DND-41 (cell line): ENCODE measurements around the gene MTA3.

ENCODE experiments used
- ATAC-seq: fragments of 200-7000 bp; cut with Tn5 transposase; 3 replicates; pipeline ENCODE4 v1.9.1; 2021; ENCODE audit warnings: low read depth; ENCODE audit not compliant: insufficient read depth
- DNase-seq: peaks from one replicate; pipeline ENCODE4 v3.0.0-alpha.2; 2020
- H2AFZ ChIP-seq: 2 replicates; pipeline ENCODE4 v1.6.0; 2012; ENCODE audit warnings: low read depth, low read length
- H3K27ac ChIP-seq: 2 replicates; pipeline ENCODE4 v1.5.1; 2012; ENCODE audit warnings: low read length, inconsistent platforms
- H3K27me3 ChIP-seq: fragments of 200-600 bp; sonication (generic); 2 replicates; pipeline ENCODE4 v1.6.0; 2012; ENCODE audit warnings: low read length, mild to moderate bottlenecking, inconsistent platforms; ENCODE audit not compliant: insufficient read depth, poor library complexity
- H3K36me3 ChIP-seq: 2 replicates; pipeline ENCODE4 v1.5.1; 2012; ENCODE audit warnings: low read length, inconsistent platforms; ENCODE audit not compliant: insufficient read depth
- H3K4me1 ChIP-seq: 2 replicates; pipeline ENCODE4 v1.5.1; 2012; ENCODE audit warnings: mild to moderate bottlenecking, low read length; ENCODE audit not compliant: insufficient read depth
- H3K4me2 ChIP-seq: 2 replicates; pipeline ENCODE4 v1.6.0; 2012; ENCODE audit warnings: mild to moderate bottlenecking, moderate library complexity, low read length, inconsistent platforms; ENCODE audit not compliant: insufficient read depth
- H3K4me3 ChIP-seq, 2 experiments: fragments of 200-600 bp in 1 of 2; shearing (Covaris generic) in 1 of 2; 2 replicates each; pipeline ENCODE4 v1.5.1; 2012 to 2016; ENCODE audit warnings: inconsistent platforms in 2 of 2, low read length in 2 of 2, mild to moderate bottlenecking in 2 of 2, low read depth in 1 of 2, moderate library complexity in 1 of 2
- H3K79me2 ChIP-seq: 2 replicates; pipeline ENCODE4 v1.6.0; 2012; ENCODE audit warnings: low read length, inconsistent platforms; ENCODE audit not compliant: insufficient read depth
- H3K9ac ChIP-seq: 2 replicates; pipeline ENCODE4 v1.6.0; 2012; ENCODE audit warnings: low read depth, mild to moderate bottlenecking, inconsistent platforms, low read length, moderate library complexity
- H3K9me3 ChIP-seq: 2 replicates; pipeline ENCODE4 v1.5.1; 2012; ENCODE audit warnings: low read length, moderate library complexity, mild to moderate bottlenecking, inconsistent platforms; ENCODE audit not compliant: insufficient read depth, severe bottlenecking
- H4K20me1 ChIP-seq: 2 replicates; pipeline ENCODE4 v1.6.0; 2012; ENCODE audit warnings: low read length; ENCODE audit not compliant: insufficient read depth
- CTCF ChIP-seq: IDR thresholded peaks from 2 replicates; pipeline ENCODE4 v1.5.1; 2012; ENCODE audit warnings: borderline replicate concordance, low read length, moderate library complexity, mild to moderate bottlenecking; ENCODE audit not compliant: poor library complexity, severe bottlenecking; ENCODE audit errors: extremely low read depth
- EZH2 ChIP-seq: IDR thresholded peaks from 3 replicates; pipeline ENCODE4 v1.6.1; 2012; ENCODE audit warnings: borderline replicate concordance, low read depth, mild to moderate bottlenecking, moderate library complexity, low read length, inconsistent platforms; ENCODE audit not compliant: severe bottlenecking

MTA3 gene

GRCh38 chr2:42762155-42762554 is 193.7 kb downstream of the MTA3 start:
- no peak overlapping the region for H3K9ac ChIP-seq
- no peaks in the 10 kb centered on the region for H3K4me1 ChIP-seq
- H4K20me1 ChIP-seq = no peaks in the 10 kb centered on the region
- DNase-seq (no peak), ATAC-seq (no peak)
- no peaks in the 10 kb centered on the region for H3K9me3 ChIP-seq
- no peaks in the 10 kb centered on the region for H3K27me3 ChIP-seq
- TF ChIP-seq CTCF (no peak), EZH2 (no peak)
- no peaks in the 10 kb centered on the region for H3K79me2 ChIP-seq
- H3K4me2 ChIP-seq = no peak overlapping the region
- no peaks in the 10 kb centered on the region for H3K36me3 ChIP-seq
- H2AFZ ChIP-seq = no peak overlapping the region
- H3K4me3 ChIP-seq = no peak overlapping the region
- H3K27ac ChIP-seq = no peak overlapping the region

- no peaks in the 10 kb centered on the region for H3K36me3 ChIP-seq
- no peaks in the 10 kb centered on the region for H3K27me3 ChIP-seq
- no peaks in the 10 kb centered on the region for H3K79me2 ChIP-seq
- H3K9me3 ChIP-seq = no peaks in the 10 kb centered on the region
- TF ChIP-seq CTCF = no peak
- TF ChIP-seq EZH2 = no peak
- no peaks in the 10 kb centered on the region for H3K4me1 ChIP-seq
- H3K9ac ChIP-seq = no peak overlapping the region
- no peak overlapping the region for H3K4me2 ChIP-seq
- DNase-seq (no peak), ATAC-seq (no peak)
- no peaks in the 10 kb centered on the region for H4K20me1 ChIP-seq
- no peak overlapping the region for H3K27ac ChIP-seq
- H2AFZ ChIP-seq = no peak overlapping the region
- H3K4me3 ChIP-seq = no peak overlapping the region
Observed at GRCh38 chr2:42762823-42763804, 194.7 kb downstream of the MTA3 start.

GRCh38 chr2:42764096-42764495 is 195.7 kb downstream of the MTA3 start, which contains the start of gene OXER1:
TSS of gene OXER1 (minus strand) at chr2:42764135. CDS start at chr2:42764062, 73 bp downstream.
- DNase-seq = no peak
- no peak within 1 kb of the TSS for H3K4me2 ChIP-seq

More at GRCh38 chr2:42764096-42764495, 195.7 kb downstream of the MTA3 start, which contains the start of gene OXER1:
- H3K4me3 ChIP-seq = no peak within 1 kb of the TSS
- no peak within 1 kb of the TSS for H2AFZ ChIP-seq
- H3K27me3 ChIP-seq = no peaks in the 10 kb centered on the region
- no peaks in the 10 kb centered on the region for H3K9me3 ChIP-seq
- H3K36me3 ChIP-seq = no peaks in the 10 kb centered on the region
- no peak for ATAC-seq
- H3K9ac ChIP-seq = no peak within 1 kb of the TSS
- H3K4me1 ChIP-seq = no peaks in the 10 kb centered on the region
- no peaks in the 10 kb centered on the region for H3K79me2 ChIP-seq
- no peak within 1 kb of the TSS for H3K27ac ChIP-seq
- no peaks in the 10 kb centered on the region for H4K20me1 ChIP-seq
- TF ChIP-seq CTCF (no peak), EZH2 (no peak)
